Esophagus mucosa (tissue), 1 donor: Measurements from ENCODE around the gene CHSY1. TPM values are rescaled to one million over a fixed set of nuclear protein-coding genes. Genes with fewer than 3 reads are reported as not detected.
"Not testable (repeated sequence)": the region's sequence is repeated elsewhere in the genome, so short reads cannot be mapped to it uniquely, and the experiment has no call there.

Experiments
- ATAC-seq: fragments of 200-7000 bp; cut with Tn5 transposase; one replicate; pipeline ENCODE4 v1.9.1; 2020
- total RNA-seq: library from RNA; stranded (reverse); gene quantifications from one replicate; pipeline ENCODE4 v1.2.4, GENCODE V29; 2023
- donor health status: DM: yes; HTN: yes; CAD: no.

The CHSY1 gene, protein sequence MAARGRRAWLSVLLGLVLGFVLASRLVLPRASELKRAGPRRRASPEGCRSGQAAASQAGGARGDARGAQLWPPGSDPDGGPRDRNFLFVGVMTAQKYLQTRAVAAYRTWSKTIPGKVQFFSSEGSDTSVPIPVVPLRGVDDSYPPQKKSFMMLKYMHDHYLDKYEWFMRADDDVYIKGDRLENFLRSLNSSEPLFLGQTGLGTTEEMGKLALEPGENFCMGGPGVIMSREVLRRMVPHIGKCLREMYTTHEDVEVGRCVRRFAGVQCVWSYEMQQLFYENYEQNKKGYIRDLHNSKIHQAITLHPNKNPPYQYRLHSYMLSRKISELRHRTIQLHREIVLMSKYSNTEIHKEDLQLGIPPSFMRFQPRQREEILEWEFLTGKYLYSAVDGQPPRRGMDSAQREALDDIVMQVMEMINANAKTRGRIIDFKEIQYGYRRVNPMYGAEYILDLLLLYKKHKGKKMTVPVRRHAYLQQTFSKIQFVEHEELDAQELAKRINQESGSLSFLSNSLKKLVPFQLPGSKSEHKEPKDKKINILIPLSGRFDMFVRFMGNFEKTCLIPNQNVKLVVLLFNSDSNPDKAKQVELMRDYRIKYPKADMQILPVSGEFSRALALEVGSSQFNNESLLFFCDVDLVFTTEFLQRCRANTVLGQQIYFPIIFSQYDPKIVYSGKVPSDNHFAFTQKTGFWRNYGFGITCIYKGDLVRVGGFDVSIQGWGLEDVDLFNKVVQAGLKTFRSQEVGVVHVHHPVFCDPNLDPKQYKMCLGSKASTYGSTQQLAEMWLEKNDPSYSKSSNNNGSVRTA
- 10.0 TPM for total RNA-seq

DNA sequence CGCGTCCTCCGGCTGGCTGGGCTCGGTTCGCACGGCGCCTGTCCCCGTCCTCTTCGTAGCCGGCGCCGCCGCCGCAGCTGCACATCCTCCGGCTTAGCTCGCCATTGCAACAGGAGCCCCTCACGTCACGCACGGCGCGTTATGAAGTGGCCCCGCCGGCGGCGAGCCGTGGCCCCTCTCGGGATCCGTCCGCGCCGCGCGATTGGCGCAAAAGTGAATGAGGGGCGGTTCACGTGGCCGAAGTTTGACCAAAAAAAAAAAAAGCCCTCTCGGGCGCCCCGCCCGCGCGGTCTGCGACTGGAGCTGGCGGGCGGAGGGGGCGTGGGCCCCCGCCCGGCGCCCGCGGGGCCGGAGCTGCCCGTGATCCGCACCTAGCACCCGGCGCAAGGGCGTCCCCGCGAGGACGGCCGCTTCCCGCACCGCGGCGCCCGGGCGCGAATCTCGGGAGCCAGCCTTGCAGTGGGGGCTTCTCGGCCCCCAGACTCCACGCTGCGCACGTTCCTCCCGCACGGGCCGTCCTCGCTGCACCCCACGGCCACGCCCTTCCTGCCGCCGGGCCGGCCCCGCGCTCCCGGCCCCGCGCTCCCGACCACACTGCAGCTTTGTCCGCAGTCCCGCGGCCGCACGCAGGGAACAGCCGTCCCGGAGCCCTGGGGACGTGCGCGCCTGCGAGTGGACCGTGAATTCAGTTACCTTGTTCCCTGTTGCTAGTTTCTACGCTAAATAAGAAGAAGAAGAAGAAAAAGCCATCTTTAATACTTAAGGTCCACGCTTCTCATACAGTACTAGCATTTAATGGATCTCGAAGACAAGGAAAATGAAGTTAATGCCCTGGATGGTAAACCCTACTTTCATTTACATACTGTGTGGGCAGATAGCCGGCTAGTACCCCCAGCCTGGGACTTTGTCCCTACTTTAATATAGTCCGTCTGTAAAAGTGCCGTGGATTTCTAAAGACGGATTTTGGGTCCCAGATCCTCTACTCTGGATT, at the start of gene CHSY1:
Gene CHSY1 (minus strand): TSS at position 219 of the 991 bp plus-strand sequence. CDS start 592 bp downstream, outside the sequence.
- peak; percentile 78 for ATAC-seq

- no peak for ATAC-seq
Observed at GRCh38 chr15:101296418-101297405, 44.9 kb upstream of the CHSY1 start.

DNA sequence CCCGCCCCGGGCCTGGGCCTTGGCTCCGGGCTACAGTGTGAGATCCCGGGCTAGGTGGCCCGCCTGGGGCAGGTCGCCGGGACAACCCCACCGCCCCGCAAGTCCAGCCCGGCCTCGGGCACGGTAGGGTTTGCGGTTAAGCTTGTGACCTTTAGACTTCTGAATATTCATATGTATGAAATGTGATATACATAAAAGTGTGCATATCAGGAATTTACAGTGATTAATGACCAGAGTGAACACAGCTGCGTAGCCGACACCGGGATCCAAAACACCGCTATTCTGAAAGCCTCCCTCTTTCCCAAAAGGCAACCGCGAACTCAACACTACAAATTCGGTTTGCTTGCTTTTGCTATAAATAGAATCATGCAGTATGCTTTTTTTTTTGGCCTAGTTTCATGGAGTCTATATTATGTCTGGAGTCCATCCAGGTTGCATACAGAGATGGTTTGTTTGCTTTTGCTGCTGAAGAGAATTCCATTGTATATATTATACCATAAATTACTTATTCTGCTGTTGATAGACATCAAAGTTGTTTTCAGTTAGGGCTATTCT, 43.8 kb upstream of the CHSY1 start:
- no peak for ATAC-seq

DNA sequence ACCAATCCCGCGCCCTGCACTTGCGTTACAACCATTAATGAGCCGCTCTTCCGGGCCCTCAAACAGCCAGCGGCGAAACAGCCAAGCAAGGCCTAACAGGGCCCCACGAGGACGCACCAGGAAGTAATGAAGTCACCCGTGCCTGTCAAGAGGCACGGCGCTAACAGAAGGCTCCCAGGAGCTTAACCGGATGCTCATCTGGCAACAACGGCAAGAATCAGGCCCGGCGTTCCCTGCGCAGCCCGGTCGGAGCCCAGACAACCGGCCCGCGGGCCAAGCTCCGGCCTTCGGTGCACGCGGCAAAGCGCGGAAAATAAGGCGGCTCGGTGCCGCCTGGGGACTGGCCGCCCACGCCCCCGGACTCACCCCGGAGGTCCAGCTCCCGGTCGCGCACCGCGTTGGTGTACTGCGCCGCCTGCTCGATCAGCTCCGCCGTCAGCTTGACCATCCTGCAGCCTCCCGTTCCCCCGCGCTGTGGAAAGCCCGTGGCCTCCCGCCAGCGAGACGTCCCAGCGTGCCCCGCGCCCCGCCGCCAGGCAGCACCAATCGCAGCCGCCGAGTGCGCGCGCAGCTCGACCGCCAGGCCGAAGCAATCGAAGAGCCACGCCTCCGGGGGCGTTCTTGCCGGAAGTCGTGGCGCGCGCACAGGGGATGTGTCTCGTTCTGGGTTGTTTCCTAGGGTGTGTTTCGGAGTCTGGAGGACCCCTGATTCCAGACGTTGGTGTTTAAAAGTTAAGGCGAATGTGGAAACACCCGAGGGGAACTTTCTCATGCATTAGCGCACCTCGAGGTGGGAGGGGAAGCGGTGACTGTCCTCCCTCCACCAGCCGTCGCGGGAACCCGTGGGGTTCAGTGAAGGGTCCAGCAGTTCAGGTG, 43.1 kb upstream of the CHSY1 start, which contains the start of gene SNRPA1:
Gene SNRPA1 (minus strand): TSS at position 518 of the 876 bp plus-strand sequence. CDS start 70 bp downstream, at position 448.
- ATAC-seq, result peak; percentile 93

GRCh38 chr15:101293122-101293521, 41.3 kb upstream of the CHSY1 start:
- ATAC-seq, result no peak

- ATAC-seq, result peak; percentile 49
Observed at GRCh38 chr15:101288905-101289513, 37.2 kb upstream of the CHSY1 start.

GRCh38 chr15:101287342-101287741, 35.5 kb upstream of the CHSY1 start:
- ATAC-seq, result not testable (repeated sequence)

DNA sequence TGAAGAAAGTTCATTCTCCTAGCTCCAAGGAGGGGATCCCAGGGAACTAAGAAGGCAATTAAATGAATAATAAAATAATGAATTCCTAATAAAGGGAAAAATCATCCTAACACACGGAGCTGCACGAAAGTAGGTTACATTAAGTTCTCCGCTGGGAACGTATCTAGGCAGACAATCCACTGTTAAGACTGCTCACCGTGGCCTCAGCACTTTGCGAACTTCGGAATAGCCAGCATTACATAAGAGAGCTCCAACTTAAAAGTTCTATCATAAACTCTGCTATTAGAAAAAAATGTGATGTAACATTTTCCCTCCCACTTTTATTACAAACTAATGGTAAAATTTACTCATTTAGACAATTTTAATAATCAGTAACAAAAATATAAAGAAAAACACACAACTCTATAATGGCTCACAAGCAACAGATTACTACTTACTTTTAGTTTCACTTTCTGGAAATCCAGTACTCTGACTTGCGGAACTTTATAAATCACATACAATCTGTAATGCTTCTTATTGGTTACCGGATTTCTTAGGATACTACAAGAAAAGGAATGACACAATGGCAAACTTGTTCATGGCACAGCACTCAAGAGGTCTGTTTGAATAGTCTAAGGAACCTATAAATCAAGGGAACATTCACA, 34.7 kb upstream of the CHSY1 start:
- no peak for ATAC-seq

DNA sequence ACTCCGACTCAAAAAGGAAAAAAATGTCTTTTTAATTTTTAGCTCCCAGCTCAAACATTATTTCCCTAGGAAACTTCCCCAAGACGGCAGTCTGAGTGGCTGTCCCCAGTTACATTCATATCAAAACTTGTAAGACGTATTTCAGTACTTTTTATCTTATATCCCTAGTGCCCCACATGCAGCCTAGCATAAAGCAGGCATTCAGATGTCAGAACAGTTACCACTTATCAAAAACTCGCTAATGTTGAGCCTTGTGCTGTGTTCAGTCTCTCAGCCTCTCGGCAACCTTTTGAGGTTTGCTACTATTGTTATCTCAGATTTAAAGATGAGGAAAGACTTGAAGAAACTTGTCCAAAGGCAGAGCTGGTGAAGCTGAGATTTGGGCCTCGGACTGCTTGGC, 32.1 kb upstream of the CHSY1 start:
- ATAC-seq, result no peak

- no peak for ATAC-seq
Observed at GRCh38 chr15:101280007-101280406, 28.2 kb upstream of the CHSY1 start.

DNA sequence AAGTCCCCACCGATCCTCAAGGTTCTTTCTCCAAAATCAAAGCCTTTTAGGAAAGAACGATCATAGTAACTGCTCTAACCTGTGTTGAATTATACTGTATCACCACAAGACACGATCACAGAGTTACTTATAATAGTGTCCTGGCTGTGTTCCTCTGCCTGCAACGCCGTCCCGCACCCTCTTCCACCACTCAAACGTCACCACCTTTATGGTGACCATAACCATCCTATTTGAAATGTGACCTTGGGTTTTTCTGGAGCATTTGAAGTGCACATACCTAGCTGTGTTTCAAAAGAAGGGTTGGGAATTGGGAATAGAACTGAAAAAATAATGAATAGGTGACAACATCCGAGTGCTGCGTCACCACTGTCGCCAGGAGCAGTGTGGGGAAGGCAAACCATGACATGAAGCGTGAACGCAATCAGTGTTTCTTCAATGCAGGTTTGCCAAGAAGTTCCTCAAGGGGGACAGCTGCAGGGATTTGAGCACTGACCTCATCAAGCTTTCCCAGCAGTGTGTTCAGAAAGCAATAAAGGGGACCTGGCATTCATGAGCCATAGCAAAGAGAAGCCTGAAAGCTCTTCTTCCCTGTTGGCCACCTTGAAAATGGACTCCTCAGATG, 26.2 kb upstream of the CHSY1 start:
- ATAC-seq, result no peak

- peak; percentile 98 for ATAC-seq
Observed at GRCh38 chr15:101277038-101277822, 25.4 kb upstream of the CHSY1 start, which contains the start of gene SELENOS. Gene SELENOS, minus strand, starts transcription at chr15:101277485. Its CDS starts 68 bp downstream, at chr15:101277417.

GRCh38 chr15:101276501-101277037, 24.7 kb upstream of the CHSY1 start:
- peak; percentile 6 for ATAC-seq

DNA sequence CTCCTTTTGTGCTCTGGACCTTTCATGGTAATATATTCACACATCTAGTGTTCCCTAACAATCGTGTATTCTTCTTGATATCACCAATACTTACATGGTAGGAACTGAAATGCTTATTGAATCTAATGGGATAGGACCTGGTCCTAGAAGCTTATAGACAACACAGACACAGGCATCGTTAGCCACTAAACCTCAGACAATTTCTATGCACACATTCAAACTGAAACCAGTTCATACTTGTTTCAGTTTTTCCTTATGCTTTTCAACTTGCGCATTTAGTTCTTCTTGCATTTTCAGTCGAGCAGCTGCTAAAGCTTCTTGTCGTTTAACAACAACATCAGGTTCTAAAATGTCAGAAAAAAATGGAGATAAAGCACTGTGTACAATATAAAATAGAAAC, 23.2 kb upstream of the CHSY1 start:
- no peak for ATAC-seq

- no peak for ATAC-seq
Observed at GRCh38 chr15:101273534-101273933, 21.7 kb upstream of the CHSY1 start.

DNA sequence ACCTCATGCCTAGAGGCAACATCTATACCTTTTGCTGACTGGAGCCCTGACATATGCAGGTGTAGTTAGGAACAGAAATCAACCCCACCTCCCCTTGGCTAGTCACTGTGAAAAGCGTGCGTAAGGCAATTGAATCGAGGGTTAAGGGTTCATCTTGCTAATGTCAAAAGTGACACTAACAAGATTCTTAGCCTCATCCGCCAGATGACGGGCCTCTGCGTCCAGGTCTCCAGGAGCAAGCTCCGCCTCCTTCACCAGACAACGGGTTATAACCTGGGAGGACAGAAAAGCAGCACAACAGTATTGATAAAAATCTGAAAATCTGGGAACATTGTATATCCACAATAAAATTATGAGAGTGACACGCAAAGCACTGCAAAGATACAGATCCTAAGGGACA, 20.7 kb upstream of the CHSY1 start:
- ATAC-seq, result no peak
